Liver (tissue), 9 donors: ENCODE measurements around the gene TEC. TPM values are rescaled to one million over a fixed set of nuclear protein-coding genes. Genes with fewer than 3 reads are reported as not detected.

ENCODE experiments used
- DNase-seq: peaks from one replicate; pipeline ENCODE4 v3.0.0-alpha.2; 2017; ENCODE audit warnings: low spot score
- H3K27ac ChIP-seq, 2 donors: one replicate each; pipeline ENCODE4 v1.7.0; 2013; ENCODE audit warnings: inconsistent platforms in 2 of 2, low read length in 2 of 2, control low read depth in 1 of 2, low read depth in 1 of 2, mild to moderate bottlenecking in 1 of 2
- H3K27me3 ChIP-seq, 4 donors: one replicate each; pipeline versions ENCODE4 v1.6.1 to v1.7.0; 2013; ENCODE audit warnings: low read length in 3 of 4, inconsistent platforms in 1 of 4, mild to moderate bottlenecking in 1 of 4, moderate library complexity in 1 of 4; ENCODE audit not compliant: control insufficient read depth in 4 of 4, insufficient read depth in 4 of 4
- H3K36me3 ChIP-seq, 4 donors: one replicate each; pipeline versions ENCODE4 v1.6.1 to v1.7.0; 2013; ENCODE audit warnings: low read length in 3 of 4, mild to moderate bottlenecking in 3 of 4, low read depth in 1 of 4, moderate library complexity in 1 of 4; ENCODE audit not compliant: control insufficient read depth in 4 of 4, insufficient read depth in 3 of 4
- H3K4me1 ChIP-seq, 4 donors: one replicate each; pipeline versions ENCODE4 v1.6.1 to v1.7.0; 2013; ENCODE audit warnings: low read length in 3 of 4, mild to moderate bottlenecking in 3 of 4, moderate library complexity in 1 of 4; ENCODE audit not compliant: control insufficient read depth in 4 of 4, insufficient read depth in 4 of 4
- H3K4me3 ChIP-seq, 3 donors: one replicate each; pipeline versions ENCODE4 v1.6.1 to v1.7.0; 2013; ENCODE audit warnings: low read length in 3 of 3, control low read depth in 1 of 3, low read depth in 1 of 3, mild to moderate bottlenecking in 1 of 3
- H3K9ac ChIP-seq, 2 donors: one replicate each; pipeline ENCODE4 v1.7.0; 2013; ENCODE audit warnings: low read length in 2 of 2, mild to moderate bottlenecking in 2 of 2, moderate library complexity in 2 of 2, control low read depth in 1 of 2, low read depth in 1 of 2
- H3K9me3 ChIP-seq, 4 donors: one replicate each; pipeline versions ENCODE4 v1.6.1 to v1.7.0; 2013; ENCODE audit warnings: low read length in 3 of 4; ENCODE audit not compliant: control insufficient read depth in 4 of 4
- ATF3 ChIP-seq: IDR thresholded peaks from 2 replicates; pipeline ENCODE4 v1.6.1; 2016; ENCODE audit warnings: antibody characterized with exemption
- CTCF ChIP-seq: fragments of 150-350 bp; IDR thresholded peaks from 2 replicates; pipeline ENCODE4 v1.5.1; 2017; ENCODE audit warnings: improper control_type of control experiment, low read depth, low read length; ENCODE audit not compliant: missing input control
- EGR1 ChIP-seq, 2 donors: IDR thresholded peaks; 2 replicates each; pipeline ENCODE4 v1.6.1; 2016 to 2018; ENCODE audit warnings: antibody characterized with exemption in 2 of 2, low read depth in 2 of 2
- FOXA1 ChIP-seq: IDR thresholded peaks from 2 replicates; pipeline ENCODE4 v1.6.1; 2016; ENCODE audit warnings: antibody characterized with exemption
- FOXA2 ChIP-seq: IDR thresholded peaks from 2 replicates; pipeline ENCODE4 v1.6.1; 2016; ENCODE audit warnings: antibody characterized with exemption
- GABPA ChIP-seq, 2 donors: IDR thresholded peaks in 1 of 2; conservative IDR thresholded peaks in 1 of 2; 2 replicates each; pipeline ENCODE4 v1.6.1; 2016; ENCODE audit warnings: antibody characterized with exemption in 2 of 2, mild to moderate bottlenecking in 1 of 2, moderate library complexity in 1 of 2
- HNF4A ChIP-seq, 2 donors: conservative IDR thresholded peaks; 2 replicates each; pipeline ENCODE4 v1.6.1; 2016; ENCODE audit warnings: antibody characterized with exemption in 2 of 2, mild to moderate bottlenecking in 2 of 2
- HNF4G ChIP-seq: IDR thresholded peaks from 2 replicates; pipeline ENCODE4 v1.6.1; 2016; ENCODE audit warnings: antibody characterized with exemption
- JUND ChIP-seq, 2 donors: IDR thresholded peaks; 2 replicates each; pipeline ENCODE4 v1.6.1; 2016; ENCODE audit warnings: antibody characterized with exemption in 2 of 2
- MAX ChIP-seq: IDR thresholded peaks from 2 replicates; pipeline ENCODE4 v1.6.1; 2016; ENCODE audit warnings: antibody characterized with exemption
- NR2F2 ChIP-seq: IDR thresholded peaks from 2 replicates; pipeline ENCODE4 v1.6.1; 2016; ENCODE audit warnings: antibody characterized with exemption
- REST ChIP-seq: IDR thresholded peaks from 2 replicates; pipeline ENCODE4 v1.6.1; 2016; ENCODE audit warnings: antibody characterized with exemption, mild to moderate bottlenecking
- RXRA ChIP-seq, 2 donors: IDR thresholded peaks; 2 replicates each; pipeline ENCODE4 v1.6.1; 2017 to 2018; ENCODE audit warnings: antibody characterized with exemption in 2 of 2, mild to moderate bottlenecking in 1 of 2
- SP1 ChIP-seq: IDR thresholded peaks from 2 replicates; pipeline ENCODE4 v1.6.1; 2018; ENCODE audit warnings: antibody characterized with exemption, mild to moderate bottlenecking
- TAF1 ChIP-seq: conservative IDR thresholded peaks from 2 replicates; pipeline ENCODE4 v1.6.1; 2016; ENCODE audit warnings: antibody characterized with exemption, mild to moderate bottlenecking
- YY1 ChIP-seq: IDR thresholded peaks from 2 replicates; pipeline ENCODE4 v1.6.1; 2016; ENCODE audit warnings: antibody characterized with exemption, mild to moderate bottlenecking
- ZBTB33 ChIP-seq: IDR thresholded peaks from 2 replicates; pipeline ENCODE4 v1.6.1; 2016; ENCODE audit warnings: antibody characterized with exemption
- WGBS: extraction: QIAGEN DNeasy Blood & Tissue Kit; methylation state at CpG from one replicate; pipeline ENCODE4 v1.1.7; 2013; 5-methylcytosine and 5-hydroxymethylcytosine counted together
- polyA plus RNA-seq, 2 donors: library from polyadenylated mRNA; stranded (reverse) in 1 of 2; unstranded in 1 of 2; fragments of 200-250 nt in 1 of 2; fragments of >200 nt in 1 of 2; fragmentation: Nextera tagmentation in 1 of 2; extraction: Ambion mirVana in 1 of 2; gene quantifications; one replicate each; pipeline versions ENCODE4 v1.2.1 to v1.2.3, GENCODE V29; 2013 to 2015
- total RNA-seq, 2 donors: library from RNA; depleted of rRNA; stranded (reverse); fragments of >200 nt; gene quantifications; one replicate each; pipeline ENCODE4 v1.2.3, GENCODE V29; 2014
- donor health status: healthy.
- donor health status: healthy.
- donor health status: healthy.
- donor health status: healthy.
- donor health status: healthy.

Gene TEC
- total and polyA plus RNA-seq, 4 donors = 1.1 to 4.7 (median 2.0) TPM

GRCh38 chr4:48122756-48123155, 146.9 kb downstream of the TEC start:
- Histone ChIP-seq H3K9me3 (no peaks in the 10 kb centered on the region), H3K36me3 (no peaks in the 10 kb centered on the region), H3K4me3 (no peak overlapping the region), H3K4me1 (peaks cover 0 to 3% (median 1%) of the 10 kb centered on the region in 4 donors), H3K27me3 (no peaks in the 10 kb centered on the region), H3K9ac (no peak overlapping the region), H3K27ac (no peak overlapping the region)
- DNase-seq = no peak
- TF ChIP-seq NR2F2 (no peak), MAX (no peak), SP1 (no peak), HNF4G (no peak), YY1 (no peak), REST (no peak), ATF3 (no peak), EGR1 (IDR thresholded peaks at IDR 0.05; ENCODE audit: low read depth in 2 of 2) (no peak), RXRA (IDR thresholded peaks at IDR 0.05) (no peak), CTCF (no peak), GABPA (IDR thresholded peaks at IDR 0.05 in 1 of 2, conservative IDR thresholded peaks at IDR 0.05 in 1 of 2) (no peak), FOXA2 (no peak), JUND (IDR thresholded peaks at IDR 0.05) (no peak), FOXA1 (no peak), TAF1 (no peak), ZBTB33 (no peak)
- WGBS = 80% methylated on average over 1 of the region's 1 CpG

- H3K9me3 ChIP-seq = no peaks in the 10 kb centered on the region
- TF ChIP-seq EGR1 (IDR thresholded peaks at IDR 0.05; ENCODE audit: low read depth in 2 of 2) (no peak), SP1 (no peak), HNF4A (conservative IDR thresholded peaks at IDR 0.05) (no peak), JUND (IDR thresholded peaks at IDR 0.05) (no peak), YY1 (no peak), FOXA2 (no peak), HNF4G (no peak), TAF1 (no peak), REST (no peak), MAX (no peak), ATF3 (no peak), RXRA (IDR thresholded peaks at IDR 0.05) (no peak), GABPA (IDR thresholded peaks at IDR 0.05 in 1 of 2, conservative IDR thresholded peaks at IDR 0.05 in 1 of 2) (no peak), NR2F2 (no peak)
These were observed 148.5 kb downstream of the TEC start for GRCh38 chr4:48121180-48121579.

More at GRCh38 chr4:48121180-48121579, 148.5 kb downstream of the TEC start:
- WGBS = 92% methylated on average over 2 of the region's 2 CpGs
- H3K27me3 ChIP-seq = no peaks in the 10 kb centered on the region
- H3K4me3 ChIP-seq = no peak overlapping the region
- H3K4me1 ChIP-seq = no peaks in the 10 kb centered on the region
- H3K36me3 ChIP-seq = no peaks in the 10 kb centered on the region
- H3K27ac ChIP-seq = no peak overlapping the region
- DNase-seq = no peak
- no peak overlapping the region for H3K9ac ChIP-seq
